CD4-positive, alpha-beta memory T cell (primary cell): ENCODE results near the gene LMO1. TPM values are rescaled to one million over a fixed set of nuclear protein-coding genes. Genes with fewer than 3 reads are reported as not detected.

Experiments used
- CTCF ChIA-PET: fragments of 350-600 bp; sonication (Branson Sonifier 250); formaldehyde crosslinking; loops from one replicate; lab custom pipeline; 2021; ENCODE audit warnings: inconsistent platforms; ENCODE audit not compliant: partially characterized antibody; lab: Charles Lee
- POLR2A ChIA-PET: fragments of 350-600 bp; sonication (Branson Sonifier 250); formaldehyde crosslinking; loops from one replicate; lab custom pipeline; 2021; ENCODE audit not compliant: partially characterized antibody; lab: Charles Lee
- DNase-seq, 5 donors: peaks; one replicate each; pipeline versions ENCODE4 v3.0.0 to v3.0.0-alpha.2; 2020 to 2022; ENCODE audit warnings: mixed read lengths in 1 of 5
- H3K27ac ChIP-seq: one replicate; pipeline ENCODE4 v1.7.0; 2013; ENCODE audit warnings: low read depth, low read length
- H3K27me3 ChIP-seq: 2 replicates; pipeline ENCODE4 v1.7.0; 2013; ENCODE audit warnings: mild to moderate bottlenecking, low read length, moderate library complexity; ENCODE audit not compliant: insufficient read depth
- H3K36me3 ChIP-seq: 2 replicates; pipeline ENCODE4 v1.7.0; 2013; ENCODE audit warnings: mild to moderate bottlenecking, low read length, moderate library complexity; ENCODE audit not compliant: insufficient read depth
- H3K4me1 ChIP-seq: 2 replicates; pipeline ENCODE4 v1.7.0; 2013; ENCODE audit warnings: mild to moderate bottlenecking, low read length, moderate library complexity; ENCODE audit not compliant: insufficient read depth
- H3K4me3 ChIP-seq, 2 donors: one replicate each; pipeline ENCODE4 v1.7.0; 2013; ENCODE audit warnings: low read length in 2 of 2, mild to moderate bottlenecking in 1 of 2
- H3K9me3 ChIP-seq, 2 donors: one replicate each; pipeline ENCODE4 v1.7.0; 2013; ENCODE audit warnings: low read length in 2 of 2, control low read depth in 1 of 2; ENCODE audit not compliant: control insufficient read depth in 1 of 2
- H3K27ac Mint-ChIP-seq, 7 donors: one replicate each; pipeline ENCODE4 v1.8.0; 2020 to 2021; ENCODE audit warnings: mixed read lengths in 7 of 7, mild to moderate bottlenecking in 6 of 7, inconsistent platforms in 3 of 7, moderate library complexity in 3 of 7
- H3K27me3 Mint-ChIP-seq, 2 donors: one replicate each; pipeline ENCODE4 v1.8.0; 2020 to 2021; ENCODE audit warnings: mixed read lengths in 2 of 2
- H3K36me3 Mint-ChIP-seq, 2 donors: one replicate each; pipeline ENCODE4 v1.8.0; 2020 to 2021; ENCODE audit warnings: mixed read lengths in 2 of 2, inconsistent platforms in 1 of 2, mild to moderate bottlenecking in 1 of 2
- H3K4me1 Mint-ChIP-seq, 4 donors: one replicate each; pipeline ENCODE4 v1.8.0; 2020 to 2021; ENCODE audit warnings: mixed read lengths in 4 of 4, mild to moderate bottlenecking in 1 of 4
- H3K4me3 Mint-ChIP-seq, 8 donors: one replicate each; pipeline ENCODE4 v1.8.0; 2020 to 2021; ENCODE audit warnings: mixed read lengths in 8 of 8, mild to moderate bottlenecking in 7 of 8, moderate library complexity in 6 of 8, inconsistent platforms in 3 of 8
- H3K9me3 Mint-ChIP-seq, 8 donors: one replicate each; pipeline ENCODE4 v1.8.0; 2020 to 2021; ENCODE audit warnings: mixed read lengths in 8 of 8, mild to moderate bottlenecking in 5 of 8, inconsistent platforms in 3 of 8, moderate library complexity in 1 of 8
- intact Hi-C: fragments of 100-400 bp; cut with micrococcal nuclease; formaldehyde crosslinking; loops from one replicate; pipeline ENCODE4 v1.15.1; 2023
- polyA plus RNA-seq, 2 donors: library from polyadenylated mRNA; unstranded; fragments of 300-500 nt; fragmentation: Illumina TruSeq; gene quantifications; one replicate each; pipeline ENCODE4 v1.2.3, GENCODE V29; 2021
- total RNA-seq, 2 experiments: library from RNA; stranded (reverse); gene quantifications; one replicate each; pipeline ENCODE4 v1.2.3, GENCODE V29; 2021

LMO1 gene
- total and polyA plus RNA-seq, 4 experiments from 2014 or later, result not detected

- Histone ChIP-seq H3K36me3 (no peaks in the 10 kb centered on the region), H3K27me3 (peaks cover 24% of the 10 kb centered on the region), H3K27ac (no peak overlapping the region), H3K9me3 (no peaks in the 10 kb centered on the region), H3K4me3 (no peak overlapping the region), H3K4me1 (peaks cover 7% of the 10 kb centered on the region)
- H3K27ac Mint-ChIP-seq, result no peak overlapping the region
- H3K36me3 Mint-ChIP-seq, result no peaks in the 10 kb centered on the region
- POLR2A ChIA-PET, result no interaction called here
- DNase-seq, result no peak
- no peaks in the 10 kb centered on the region for H3K9me3 Mint-ChIP-seq
- peak overlapping the region in 7 of 8 donors; percentile 36 to 72 (median 63) for H3K4me3 Mint-ChIP-seq
- peaks cover 6 to 12% (median 8%) of the 10 kb centered on the region in 4 donors for H3K4me1 Mint-ChIP-seq
- intact Hi-C loops, result no loop called here
- peaks cover 32 to 54% of the 10 kb centered on the region in 2 donors for H3K27me3 Mint-ChIP-seq
- CTCF ChIA-PET, result no interaction called here
These were observed 5.1 kb upstream of the LMO1 start for GRCh38 chr11:8268530-8269400.

- peak in 2 of 5 donors; percentile 9 to 15 for DNase-seq
- no peak overlapping the region for H3K4me3 ChIP-seq
- Mint-ChIP-seq H3K36me3 (no peaks in the 10 kb centered on the region), H3K4me1 (peaks cover 11 to 17% (median 12%) of the 10 kb centered on the region in 4 donors), H3K4me3 (peak overlapping the region in 5 of 8 donors; percentile 33 to 62 (median 51)), H3K27ac (no peak overlapping the region), H3K27me3 (peaks cover 36 to 58% of the 10 kb centered on the region in 2 donors), H3K9me3 (no peaks in the 10 kb centered on the region)
- intact Hi-C loops, result no loop called here
- no peaks in the 10 kb centered on the region for H3K36me3 ChIP-seq
- CTCF ChIA-PET, result no interaction called here
- peaks cover 24% of the 10 kb centered on the region for H3K27me3 ChIP-seq
- POLR2A ChIA-PET, result no interaction called here
- no peaks in the 10 kb centered on the region for H3K9me3 ChIP-seq
- H3K4me1 ChIP-seq, result peaks cover 13% of the 10 kb centered on the region
- no peak overlapping the region for H3K27ac ChIP-seq
These were observed 4.3 kb upstream of the LMO1 start for GRCh38 chr11:8267831-8268529.

GRCh38 chr11:8267280-8267679 is 3.6 kb upstream of the LMO1 start:
- H3K4me3 ChIP-seq, result no peak overlapping the region
- H3K4me3 Mint-ChIP-seq, result peak overlapping the region in 5 of 8 donors; percentile 2 to 62 (median 51)
- no peak overlapping the region for H3K27ac ChIP-seq
- peaks cover 24% of the 10 kb centered on the region for H3K27me3 ChIP-seq
- H3K9me3 Mint-ChIP-seq, result no peaks in the 10 kb centered on the region
- POLR2A ChIA-PET, result no interaction called here
- no peak for DNase-seq
- no peaks in the 10 kb centered on the region for H3K9me3 ChIP-seq
- no peaks in the 10 kb centered on the region for H3K36me3 ChIP-seq
- peaks cover 35 to 54% of the 10 kb centered on the region in 2 donors for H3K27me3 Mint-ChIP-seq
- peaks cover 13% of the 10 kb centered on the region for H3K4me1 ChIP-seq
- H3K27ac Mint-ChIP-seq, result no peak overlapping the region
- H3K36me3 Mint-ChIP-seq, result no peaks in the 10 kb centered on the region
- CTCF ChIA-PET, result interaction anchor here (0.5 kb wide), 1 partner anchor 241 kb away, joined by 3 read pairs; no protein-coding TSS in a partner anchor
- intact Hi-C loops, result no loop called here
- H3K4me1 Mint-ChIP-seq, result peaks cover 11 to 17% (median 12%) of the 10 kb centered on the region in 4 donors

- DNase-seq, result no peak
- H3K9me3 Mint-ChIP-seq, result no peaks in the 10 kb centered on the region
- peaks cover 11 to 17% (median 12%) of the 10 kb centered on the region in 4 donors for H3K4me1 Mint-ChIP-seq
- Histone ChIP-seq H3K36me3 (no peaks in the 10 kb centered on the region), H3K27me3 (peaks cover 24% of the 10 kb centered on the region), H3K4me3 (no peak overlapping the region), H3K4me1 (peaks cover 13% of the 10 kb centered on the region), H3K9me3 (no peaks in the 10 kb centered on the region), H3K27ac (no peak overlapping the region)
- H3K4me3 Mint-ChIP-seq, result peak overlapping the region in 3 of 8 donors; percentile 33 to 62 (median 44)
- H3K27me3 Mint-ChIP-seq, result peaks cover 34 to 59% of the 10 kb centered on the region in 2 donors
- ChIA-PET CTCF (interaction anchor here (0.5 to 4.7 kb wide), 4 partner anchors 20 to 242 kb away, joined by 3 to 22 read pairs (median 7); no protein-coding TSS in a partner anchor), POLR2A (no interaction called here)
- no peaks in the 10 kb centered on the region for H3K36me3 Mint-ChIP-seq
- intact Hi-C loops, result no loop called here
- no peak overlapping the region for H3K27ac Mint-ChIP-seq
These were observed 2.9 kb upstream of the LMO1 start for GRCh38 chr11:8266246-8267241.

- Histone ChIP-seq H3K27me3 (peaks cover 29% of the 10 kb centered on the region), H3K4me3 (no peak overlapping the region), H3K36me3 (no peaks in the 10 kb centered on the region), H3K4me1 (peaks cover 13% of the 10 kb centered on the region), H3K9me3 (no peaks in the 10 kb centered on the region), H3K27ac (no peak overlapping the region)
- CTCF ChIA-PET, result interaction anchor here (0.6 to 4.7 kb wide), 6 partner anchors 8 to 45 kb away, joined by 3 to 25 read pairs (median 10); no protein-coding TSS in a partner anchor
- POLR2A ChIA-PET, result no interaction called here
- H3K36me3 Mint-ChIP-seq, result no peaks in the 10 kb centered on the region
- intact Hi-C loops, result no loop called here
- H3K4me3 Mint-ChIP-seq, result no peak overlapping the region
- no peak overlapping the region for H3K27ac Mint-ChIP-seq
- no peaks in the 10 kb centered on the region for H3K9me3 Mint-ChIP-seq
- H3K27me3 Mint-ChIP-seq, result peaks cover 27 to 61% of the 10 kb centered on the region in 2 donors
- peaks cover 11 to 17% (median 12%) of the 10 kb centered on the region in 4 donors for H3K4me1 Mint-ChIP-seq
- no peak for DNase-seq
These were observed 2.1 kb upstream of the LMO1 start for GRCh38 chr11:8265681-8266241.

GRCh38 chr11:8263109-8263768 is 439 bp downstream of the LMO1 start:
- peaks cover 26% of the 10 kb centered on the region for H3K27me3 ChIP-seq
- Mint-ChIP-seq H3K4me3 (peak overlapping the region; percentile 67 to 88 (median 76)), H3K4me1 (peaks cover 11 to 13% (median 11%) of the 10 kb centered on the region in 4 donors), H3K27me3 (peaks cover 23 to 59% of the 10 kb centered on the region in 2 donors), H3K27ac (peak overlapping the region in 1 of 7 donors; percentile 43), H3K36me3 (no peaks in the 10 kb centered on the region), H3K9me3 (no peaks in the 10 kb centered on the region)
- H3K4me1 ChIP-seq, result peaks cover 13% of the 10 kb centered on the region
- intact Hi-C loops, result loop anchor here (1.0 to 5.0 kb wide), 2 partner anchors 38 to 256 kb away; no protein-coding TSS in a partner anchor
- CTCF ChIA-PET, result interaction anchor here (1.0 to 4.7 kb wide), 16 partner anchors 8 to 305 kb away, joined by 3 to 25 read pairs (median 5); no protein-coding TSS in a partner anchor
- H3K36me3 ChIP-seq, result no peaks in the 10 kb centered on the region
- no peak overlapping the region for H3K4me3 ChIP-seq
- POLR2A ChIA-PET, result no interaction called here
- peak in 1 of 5 donors; percentile 12 for DNase-seq
- no peak overlapping the region for H3K27ac ChIP-seq
- H3K9me3 ChIP-seq, result no peaks in the 10 kb centered on the region
